Erythroblast (primary cell): ENCODE results near the gene CDK2AP2.
"Not testable (repeated sequence)": the region's sequence is repeated elsewhere in the genome, so short reads cannot be mapped to it uniquely, and the experiment has no call there.

ENCODE experiments used
- DNase-seq, 2 experiments: peaks; one replicate each; lab custom pipeline; 2025; lab: John Stamatoyannopoulos, UW
- GATA1 ChIP-seq: IDR thresholded peaks from 2 replicates; pipeline ENCODE4 v1.6.1; 2011; ENCODE audit warnings: low read depth, mild to moderate bottlenecking, control low read depth, low read length, moderate library complexity
- POLR2A ChIP-seq: IDR thresholded peaks from 2 replicates; pipeline ENCODE4 v1.6.1; 2011; ENCODE audit warnings: mild to moderate bottlenecking, low read length

CDK2AP2 gene

GRCh38 chr11:67493548-67494370, 14.2 kb downstream of the CDK2AP2 start:
- no peak for TF ChIP-seq GATA1
- no peak for TF ChIP-seq POLR2A
- no peak for DNase-seq

- TF ChIP-seq POLR2A (no peak), GATA1 (no peak)
- DNase-seq = no peak
These were observed 15.0 kb downstream of the CDK2AP2 start for GRCh38 chr11:67492801-67493547.

GRCh38 chr11:67492069-67492727, 15.8 kb downstream of the CDK2AP2 start:
- TF ChIP-seq POLR2A (no peak), GATA1 (no peak)
- no peak for DNase-seq

- no peak for DNase-seq
These were observed 16.5 kb downstream of the CDK2AP2 start for GRCh38 chr11:67491276-67492068.

DNA sequence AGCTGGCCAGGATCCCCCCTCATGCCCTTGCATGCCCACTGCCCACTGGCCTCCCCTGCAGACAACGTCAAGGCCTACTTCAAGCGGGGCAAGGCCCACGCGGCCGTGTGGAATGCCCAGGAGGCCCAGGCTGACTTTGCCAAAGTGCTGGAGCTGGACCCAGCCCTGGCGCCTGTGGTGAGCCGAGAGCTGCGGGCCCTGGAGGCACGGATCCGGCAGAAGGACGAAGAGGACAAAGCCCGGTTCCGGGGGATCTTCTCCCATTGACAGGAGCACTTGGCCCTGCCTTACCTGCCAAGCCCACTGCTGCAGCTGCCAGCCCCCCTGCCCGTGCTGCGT, 17.3 kb downstream of the CDK2AP2 start:
- TF ChIP-seq POLR2A (no peak), GATA1 (no peak)
- DNase-seq = no peak

More at GRCh38 chr11:67491276-67492068, 16.5 kb downstream of the CDK2AP2 start:
- TF ChIP-seq POLR2A (no peak), GATA1 (no peak)

GRCh38 chr11:67489885-67490726, 17.9 kb downstream of the CDK2AP2 start:
- TF ChIP-seq GATA1 (no peak), POLR2A (no peak)

DNA sequence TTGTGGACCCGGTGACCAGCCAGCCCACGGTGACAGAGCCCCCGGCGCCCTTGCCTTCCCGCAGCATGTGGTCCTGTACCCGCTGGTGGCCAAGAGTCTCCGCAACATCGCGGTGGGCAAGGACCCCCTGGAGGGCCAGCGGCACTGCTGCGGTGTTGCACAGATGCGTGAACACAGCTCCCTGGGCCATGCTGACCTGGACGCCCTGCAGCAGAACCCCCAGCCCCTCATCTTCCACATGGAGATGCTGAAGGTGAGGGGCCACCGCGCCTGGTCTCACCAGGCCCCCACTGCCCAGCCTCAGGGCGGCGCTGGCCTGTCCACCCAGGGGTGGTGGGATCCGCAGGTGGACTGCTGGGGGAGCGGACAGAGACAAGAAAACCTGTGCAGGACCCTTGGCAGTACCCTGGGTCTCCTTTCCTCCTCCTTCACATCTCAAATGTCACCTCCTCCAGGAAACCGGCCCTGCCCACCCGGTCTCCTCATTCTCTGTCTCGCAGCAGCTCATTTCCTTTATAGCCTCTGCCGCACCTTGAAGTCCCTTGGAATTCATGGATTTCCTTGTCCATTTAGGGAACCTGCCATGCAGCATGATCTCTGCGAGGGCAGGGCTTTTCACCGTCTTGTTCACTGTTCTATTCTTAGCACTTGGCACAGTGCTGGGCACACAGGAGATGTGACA, 18.6 kb downstream of the CDK2AP2 start:
- TF ChIP-seq GATA1 (no peak), POLR2A (no peak)

More at GRCh38 chr11:67489885-67490726, 17.9 kb downstream of the CDK2AP2 start:
- DNase-seq = no peak

GRCh38 chr11:67486481-67487195, 21.3 kb downstream of the CDK2AP2 start:
- TF ChIP-seq POLR2A (no peak), GATA1 (no peak)
- no peak for DNase-seq

More for the DNA sequence above, 18.6 kb downstream of the CDK2AP2 start:
- no peak for DNase-seq

DNA sequence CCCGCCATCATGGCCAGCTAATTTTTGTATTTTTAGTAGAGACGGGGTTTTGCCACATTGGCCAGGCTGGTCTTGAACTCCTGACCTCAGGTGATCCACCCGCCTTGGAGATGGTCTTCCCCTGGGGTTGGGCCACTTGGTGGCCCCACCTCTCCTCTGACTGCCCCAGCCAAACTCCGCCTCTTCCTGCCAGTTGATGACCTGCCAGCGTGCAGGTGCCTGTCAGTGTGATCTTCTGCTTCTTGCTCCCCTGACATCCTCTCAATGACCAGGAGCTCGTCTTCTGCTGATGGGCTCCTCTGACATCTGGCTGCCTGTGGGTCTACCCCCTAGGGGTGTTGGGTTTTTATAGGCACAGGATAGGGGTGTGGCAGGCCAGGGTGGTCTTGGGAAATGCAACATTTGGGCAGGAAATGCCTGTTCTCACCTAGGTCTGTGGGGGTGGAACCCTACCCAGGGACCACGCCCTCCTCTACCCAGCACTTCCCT, 22.0 kb downstream of the CDK2AP2 start:
- not testable (repeated sequence) for DNase-seq

- TF ChIP-seq GATA1 (no peak), POLR2A (no peak)
- no peak for DNase-seq
These were observed 23.1 kb downstream of the CDK2AP2 start for GRCh38 chr11:67484847-67485311.
